GM12878 (cell line): ENCODE measurements around the gene CDC6. TPM values are rescaled to one million over a fixed set of nuclear protein-coding genes. Genes with fewer than 3 reads are reported as not detected.

Experiments used
- ATAC-seq: fragments of 200-7000 bp; cut with Tn5 transposase; 3 replicates; pipeline ENCODE4 v1.9.1; 2020; ENCODE audit warnings: mild to moderate bottlenecking, moderate library complexity
- BruUV-seq: library from RNA; stranded (reverse); fragments of 400-500 nt; replicated peaks from 2 replicates; lab custom pipeline; 2021; lab: Mats Ljungman, UMichigan
- CTCF ChIA-PET: fragments of 300-600 bp; sonication (Branson Sonifier 250); formaldehyde crosslinking; extraction: SDS; loops from one replicate; lab custom pipeline; 2021; ENCODE audit warnings: inconsistent platforms; lab: Yijun Ruan, JAX
- POLR2A ChIA-PET: fragments of 350-600 bp; formaldehyde crosslinking; extraction: SDS; loops from one replicate; lab custom pipeline; 2021; ENCODE audit warnings: inconsistent platforms; lab: Charles Lee
- RAD21 ChIA-PET: fragments of 300-600 bp; sonication (Branson Sonifier 250); formaldehyde crosslinking; loops from one replicate; lab custom pipeline; 2023; ENCODE audit warnings: antibody characterized with exemption; ENCODE audit not compliant: unreplicated experiment; lab: Charles Lee
- SMC1A ChIA-PET: fragments of 300-600 bp; sonication (Branson Sonifier 250); formaldehyde crosslinking; loops from one replicate; lab custom pipeline; 2023; ENCODE audit not compliant: unreplicated experiment, uncharacterized antibody; lab: Charles Lee
- DNase-seq: peaks from one replicate; pipeline ENCODE4 v3.0.0-alpha.2; 2011; ENCODE audit warnings: low read depth, low spot score
- FAIRE-seq: peaks from 3 replicates; lab custom pipeline; 2011; peaks lifted over from hg19 to GRCh38; lab: Jason Lieb, UNC
- H2AFZ ChIP-seq: 2 replicates; pipeline ENCODE4 v1.6.0; 2011; ENCODE audit warnings: low read depth, low read length, control low read depth; ENCODE audit not compliant: control insufficient read depth
- H3K27ac ChIP-seq: 2 replicates; pipeline ENCODE4 v1.5.1; 2011; ENCODE audit warnings: control low read depth; ENCODE audit not compliant: control insufficient read depth, insufficient read depth
- H3K27me3 ChIP-seq, 2 experiments: replicated peaks in 1 of 2; 2 replicates each; pipeline versions ENCODE4 v1.6.0 to v1.6.1; 2011; ENCODE audit warnings: low read length in 1 of 2; ENCODE audit not compliant: control insufficient read depth in 2 of 2, insufficient read depth in 2 of 2
- H3K36me3 ChIP-seq, 2 experiments: 2 replicates each; pipeline ENCODE4 v1.5.1; 2011; ENCODE audit warnings: low read length in 1 of 2; ENCODE audit not compliant: control insufficient read depth in 2 of 2, insufficient read depth in 2 of 2
- H3K4me1 ChIP-seq: 2 replicates; pipeline ENCODE4 v1.6.1; 2011; ENCODE audit warnings: mild to moderate bottlenecking, low read length, moderate library complexity, mixed read lengths; ENCODE audit not compliant: control insufficient read depth, insufficient read depth
- H3K4me2 ChIP-seq: 2 replicates; pipeline ENCODE4 v1.6.0; 2011; ENCODE audit warnings: control low read depth; ENCODE audit not compliant: control insufficient read depth, insufficient read depth
- H3K4me3 ChIP-seq: fragments of 200-600 bp; sonication (generic); 2 replicates; pipeline ENCODE4 v1.5.1; 2016
- H3K79me2 ChIP-seq: 2 replicates; pipeline ENCODE4 v1.6.0; 2011; ENCODE audit warnings: low read length; ENCODE audit not compliant: control insufficient read depth, insufficient read depth
- H3K9ac ChIP-seq: 2 replicates; pipeline ENCODE4 v1.8.0; 2011; ENCODE audit warnings: low read length, control low read depth, mixed read lengths; ENCODE audit not compliant: control insufficient read depth, insufficient read depth
- H3K9me3 ChIP-seq: replicated peaks from 3 replicates; pipeline ENCODE4 v1.5.1; 2011; ENCODE audit warnings: mild to moderate bottlenecking, low read length; ENCODE audit not compliant: control insufficient read depth, insufficient read depth
- H4K20me1 ChIP-seq: 2 replicates; pipeline ENCODE4 v1.6.0; 2011; ENCODE audit not compliant: control insufficient read depth, insufficient read depth
- ASH2L ChIP-seq: fragments of 300-600, 200-600 bp; sonication (generic); IDR thresholded peaks from 2 replicates; pipeline ENCODE4 v1.6.1; 2017; ENCODE audit warnings: low read depth, mild to moderate bottlenecking, borderline replicate concordance
- CTCF ChIP-seq, 3 experiments: IDR thresholded peaks in 2 of 3; conservative IDR thresholded peaks in 1 of 3; 2 replicates each; pipeline ENCODE4 v1.5.1; 2011; ENCODE audit warnings: low read depth in 3 of 3, low read length in 3 of 3, mild to moderate bottlenecking in 3 of 3, control low read depth in 2 of 3, moderate library complexity in 2 of 3, inconsistent platforms in 1 of 3, mixed read lengths in 1 of 3; ENCODE audit not compliant: control insufficient read depth in 2 of 3, insufficient read depth in 1 of 3; ENCODE audit errors: extremely low read depth in 1 of 3
- EED ChIP-seq: sonication (generic); IDR thresholded peaks from 2 replicates; pipeline ENCODE4 v1.6.1; 2016; ENCODE audit warnings: antibody characterized with exemption, low read depth
- HDGF ChIP-seq: fragments of 450-650 bp; IDR thresholded peaks from 2 replicates; pipeline ENCODE4 v1.6.1; 2016; ENCODE audit warnings: antibody characterized with exemption
- MYC ChIP-seq: IDR thresholded peaks from 2 replicates; pipeline ENCODE4 v1.6.1; 2011; ENCODE audit warnings: mild to moderate bottlenecking, low read length, moderate library complexity, inconsistent platforms; ENCODE audit not compliant: insufficient read depth, insufficient replicate concordance, insufficient read length, severe bottlenecking
- WRNIP1 ChIP-seq: IDR thresholded peaks from 2 replicates; pipeline ENCODE4 v1.6.1; 2011; ENCODE audit warnings: low read depth, low read length, improper control_type of control experiment, borderline replicate concordance
- WGBS: methylation state at CpG from one replicate; pipeline ENCODE4 v1.1.6; 2016; ENCODE audit warnings: low lambda C conversion rate; ENCODE audit not compliant: insufficient replicate concordance, insufficient coverage; ENCODE audit errors: missing lambda C conversion rate; 5-methylcytosine and 5-hydroxymethylcytosine counted together
- in situ Hi-C: fragments of 300-500 bp; cut with MboI; formaldehyde crosslinking; loops from 9 replicates; pipeline ENCODE4 v1.14.3; 2018; ENCODE audit warnings: mixed read lengths
- intact Hi-C: fragments of 100-400 bp; cut with micrococcal nuclease; formaldehyde crosslinking; loops from one replicate; pipeline ENCODE4 v1.14.2; 2022; ENCODE audit not compliant: unreplicated experiment
- polyA plus RNA-seq, 11 experiments: library from polyadenylated mRNA; depleted of rRNA in 4 of 11; unstranded in 6 of 11; stranded (reverse) in 5 of 11; fragments of >200 nt; fragmentation: Nextera tagmentation in 4 of 11; fragmentation: Illumina TruSeq in 1 of 11; extraction: Ambion mirVana in 4 of 11; extraction: Trizol in 1 of 11; gene quantifications; 1 replicate in 1 of 11; 2 replicates in 10 of 11; pipeline versions ENCODE4 v1.2.1 to v1.2.3, GENCODE V29; 2011 to 2016; ENCODE audit warnings: inconsistent platforms in 2 of 11, missing spikeins in 2 of 11, low read depth in 1 of 11
- total RNA-seq, 4 experiments: library from RNA; depleted of rRNA in 3 of 4; stranded (reverse); fragments of >200 nt in 3 of 4; fragmentation: Illumina TruSeq in 1 of 4; extraction: Trizol in 1 of 4; gene quantifications; 2 replicates each; pipeline versions ENCODE4 v1.2.1 to v1.2.3, GENCODE V29; 2013 to 2021

CDC6 gene
- total and polyA plus RNA-seq, 10 of the 15 experiments (the other 5 are each of a cell fraction or from before 2014, with no cell fraction given), result 13.3 to 60.9 (median 47.6) TPM

GRCh38 chr17:40318830-40319391 lies 31.2 kb downstream of the CDC6 start:
- in situ Hi-C loops (no loop called here), intact Hi-C loops (loop anchor here (10.0 kb wide), 1 partner anchor 96 kb away; the partner anchor contains the start of gene TOP2A)
- ATAC-seq (no peak), FAIRE-seq (peak; percentile 75), DNase-seq (no peak)
- CTCF ChIA-PET, result interaction anchor here (0.6 to 8.4 kb wide), 8 partner anchors 8 to 39 kb away, joined by 3 to 90 read pairs (median 4); partner anchors contain the start of gene RARA
- H3K9ac ChIP-seq, result peak overlapping the region; percentile 91
- H3K4me3 ChIP-seq, result peak overlapping the region; percentile 91
- under 1% methylated on average over 13 of the region's 13 CpGs for WGBS
- H3K27ac ChIP-seq, result peak overlapping the region; percentile 96
- SMC1A ChIA-PET, result interaction anchor here (1.2 to 11.2 kb wide), 3 partner anchors 11 to 36 kb away, joined by 3 to 172 read pairs (median 6); partner anchors contain the start of gene RARA
- RAD21 ChIA-PET, result interaction anchor here (0.6 to 12.6 kb wide), 6 partner anchors 9 to 117 kb away, joined by 4 to 156 read pairs (median 4); partner anchors contain the start of genes RARA and TOP2A
- no peaks in the 10 kb centered on the region for H3K27me3 ChIP-seq
- no TSS peak for BruUV-seq
- peaks cover 46% of the 10 kb centered on the region for H3K4me1 ChIP-seq
- H4K20me1 ChIP-seq, result no peaks in the 10 kb centered on the region
- no peaks in the 10 kb centered on the region for H3K36me3 ChIP-seq
- peak overlapping the region; percentile 85; the same call in 1 of the 2 replicates for H2AFZ ChIP-seq
- no peaks in the 10 kb centered on the region for H3K9me3 ChIP-seq
- H3K4me2 ChIP-seq, result peak overlapping the region; percentile 100
- H3K79me2 ChIP-seq, result peaks cover 61% of the 10 kb centered on the region
- 0 out of 2 replicates have a peak, but pooled peaks have one; percentile 55 for TF ChIP-seq WRNIP1
- TF ChIP-seq HDGF, result 0 out of 2 replicates have a peak, but pooled peaks have one; percentile 50
- no peak for TF ChIP-seq MYC
- peak in 1 of 3 experiments; percentile 9; a peak in 1 of 6 replicates for TF ChIP-seq CTCF (IDR thresholded peaks at IDR 0.05 in 2 of 3, conservative IDR thresholded peaks at IDR 0.05 in 1 of 3; ENCODE audit: control insufficient read depth in 2 of 3, extremely low read depth in 1 of 3, insufficient read depth in 1 of 3, low read depth in 3 of 3, low read length in 3 of 3)
- no peak for TF ChIP-seq EED
- no peak for TF ChIP-seq ASH2L
- TF ChIP-seq, all 136 proteins: peak for 3
- POLR2A ChIA-PET, result interaction anchor here (1.0 to 2.6 kb wide), 5 partner anchors 8 to 213 kb away, joined by 3 to 11 read pairs (median 5); partner anchors contain the start of gene RARA
